ENCODE data around the gene NAT8L.

The NAT8L gene

DNA sequence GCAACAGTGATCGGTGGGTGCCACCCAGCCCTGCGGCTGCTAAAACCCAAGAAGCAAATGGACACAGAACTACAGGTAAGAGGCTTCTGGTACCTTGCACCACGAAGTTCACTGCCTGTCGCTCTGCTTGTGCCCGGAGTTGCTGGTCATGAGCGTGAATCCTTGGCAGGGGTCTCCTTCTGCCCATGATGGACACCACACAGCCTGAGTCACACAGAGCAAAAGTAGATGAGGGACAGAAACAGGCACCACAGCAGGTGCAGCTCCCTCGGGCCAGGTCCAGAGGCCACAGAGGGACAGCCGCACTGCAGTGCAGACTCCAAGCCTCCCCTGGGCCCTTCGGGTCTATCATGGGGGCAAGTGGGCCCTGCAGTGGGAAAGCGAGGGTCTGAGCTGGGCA lies 22.4 kb downstream of the NAT8L start:
- no peak overlapping the region for H3K27ac ChIP-seq
- no peak for TF ChIP-seq ZFX (IDR thresholded peaks at IDR 0.05)
- TF ChIP-seq, protein P1, sequence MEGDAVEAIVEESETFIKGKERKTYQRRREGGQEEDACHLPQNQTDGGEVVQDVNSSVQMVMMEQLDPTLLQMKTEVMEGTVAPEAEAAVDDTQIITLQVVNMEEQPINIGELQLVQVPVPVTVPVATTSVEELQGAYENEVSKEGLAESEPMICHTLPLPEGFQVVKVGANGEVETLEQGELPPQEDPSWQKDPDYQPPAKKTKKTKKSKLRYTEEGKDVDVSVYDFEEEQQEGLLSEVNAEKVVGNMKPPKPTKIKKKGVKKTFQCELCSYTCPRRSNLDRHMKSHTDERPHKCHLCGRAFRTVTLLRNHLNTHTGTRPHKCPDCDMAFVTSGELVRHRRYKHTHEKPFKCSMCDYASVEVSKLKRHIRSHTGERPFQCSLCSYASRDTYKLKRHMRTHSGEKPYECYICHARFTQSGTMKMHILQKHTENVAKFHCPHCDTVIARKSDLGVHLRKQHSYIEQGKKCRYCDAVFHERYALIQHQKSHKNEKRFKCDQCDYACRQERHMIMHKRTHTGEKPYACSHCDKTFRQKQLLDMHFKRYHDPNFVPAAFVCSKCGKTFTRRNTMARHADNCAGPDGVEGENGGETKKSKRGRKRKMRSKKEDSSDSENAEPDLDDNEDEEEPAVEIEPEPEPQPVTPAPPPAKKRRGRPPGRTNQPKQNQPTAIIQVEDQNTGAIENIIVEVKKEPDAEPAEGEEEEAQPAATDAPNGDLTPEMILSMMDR (conservative IDR thresholded peaks at IDR 0.05) = no peak

DNA sequence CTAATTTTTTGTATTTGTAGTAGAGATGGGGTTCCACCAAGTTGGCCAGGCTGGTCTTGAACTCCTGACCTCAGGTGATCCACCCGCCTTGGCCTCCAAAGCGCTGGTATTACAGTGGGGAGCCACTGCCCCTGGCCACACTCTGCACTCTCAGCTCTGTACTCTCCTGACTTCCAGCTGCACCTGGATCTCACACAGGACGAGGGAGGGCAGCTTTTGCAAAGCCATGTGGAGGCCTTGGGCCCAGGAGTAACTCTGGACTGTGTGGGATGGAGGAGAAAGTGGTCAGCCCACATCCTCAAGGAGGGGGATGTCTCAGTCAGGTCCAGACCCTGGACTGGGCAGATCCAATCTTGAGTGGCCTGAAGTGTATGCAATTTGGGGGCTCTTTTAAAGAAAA lies 23.0 kb downstream of the NAT8L start:
- TF ChIP-seq, protein P1 (conservative IDR thresholded peaks at IDR 0.05) = no peak
- TF ChIP-seq ZFX (IDR thresholded peaks at IDR 0.05) = no peak
- no peak overlapping the region for H3K27ac ChIP-seq

DNA sequence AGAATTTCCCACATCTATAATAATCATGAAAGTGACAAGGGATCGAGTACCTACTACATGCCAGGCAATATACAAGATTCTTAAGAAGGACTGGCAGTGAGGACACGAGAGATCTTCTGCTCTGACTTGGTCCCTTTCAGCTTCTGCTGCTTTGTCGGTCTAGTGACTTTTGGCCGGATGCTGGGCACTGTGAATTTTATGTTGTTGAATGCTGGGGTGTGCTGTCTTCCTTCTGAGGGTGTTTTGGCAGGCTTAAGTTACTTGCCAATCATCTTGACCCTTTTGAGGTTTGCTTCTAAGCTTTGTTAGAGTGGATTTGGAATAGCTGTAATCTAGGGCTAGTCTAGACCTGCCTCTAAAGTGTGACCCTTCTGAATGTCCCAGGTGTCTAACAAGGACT lies 23.5 kb downstream of the NAT8L start:
- TF ChIP-seq ZFX (IDR thresholded peaks at IDR 0.05) = no peak
- TF ChIP-seq, protein P1 (conservative IDR thresholded peaks at IDR 0.05) = no peak
- H3K27ac ChIP-seq = no peak overlapping the region

DNA sequence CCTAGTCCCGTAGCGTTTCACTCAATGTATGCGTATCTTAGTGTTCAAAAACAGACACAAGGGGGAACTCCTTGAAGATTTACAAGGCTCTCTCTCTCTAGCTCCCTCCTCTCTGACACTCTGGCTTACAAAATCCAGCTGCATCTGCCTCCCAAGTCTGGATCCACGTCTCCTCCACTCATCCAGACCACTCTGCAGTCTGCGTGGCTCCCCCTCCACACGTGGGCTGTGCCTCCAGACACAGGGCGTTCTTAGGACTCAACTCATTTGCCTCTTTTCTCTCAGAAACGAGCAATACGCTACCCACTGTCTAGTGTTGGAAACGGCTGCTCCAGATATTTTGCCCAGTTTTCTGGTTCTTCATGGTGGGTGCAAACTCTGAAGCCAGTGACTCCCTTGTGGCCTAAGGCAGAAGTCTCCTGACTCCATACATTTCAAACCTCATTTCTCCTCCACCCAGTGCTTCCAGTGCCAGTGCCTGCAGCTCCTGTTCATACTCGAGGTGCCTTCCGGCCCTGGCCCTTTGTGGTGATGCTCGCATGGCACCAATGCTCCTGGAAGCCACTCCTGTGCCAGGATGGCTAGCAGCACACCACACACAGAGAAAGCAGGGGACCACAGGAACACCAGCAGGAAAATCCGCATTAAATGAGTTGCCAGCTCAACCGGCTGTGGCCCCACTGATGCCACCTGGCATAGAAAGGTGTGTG lies 24.1 kb downstream of the NAT8L start:
- no peak overlapping the region for H3K27ac ChIP-seq

DNA sequence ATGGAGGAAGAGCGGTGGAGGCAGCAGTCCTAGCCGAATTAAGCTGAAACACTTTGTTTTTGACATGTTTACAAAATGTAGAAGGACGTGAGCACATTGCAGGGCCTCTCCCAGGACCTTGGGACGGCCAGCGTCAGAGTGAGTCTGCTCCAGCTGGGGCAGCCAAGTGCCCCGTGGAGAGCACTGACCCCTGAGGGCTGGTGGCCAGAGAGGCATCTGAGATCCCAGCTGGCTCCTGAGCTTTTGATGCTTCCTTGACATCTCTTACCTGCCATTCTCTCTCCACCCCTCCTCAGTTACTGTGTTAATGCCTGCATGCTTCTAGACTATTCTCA lies 24.7 kb downstream of the NAT8L start:
- H3K27ac ChIP-seq = no peak overlapping the region
- TF ChIP-seq, protein P1 (conservative IDR thresholded peaks at IDR 0.05) = no peak

More for the DNA sequence above, 24.1 kb downstream of the NAT8L start:
- TF ChIP-seq, protein P1 (conservative IDR thresholded peaks at IDR 0.05) = no peak
- no peak for TF ChIP-seq ZFX (IDR thresholded peaks at IDR 0.05)

DNA sequence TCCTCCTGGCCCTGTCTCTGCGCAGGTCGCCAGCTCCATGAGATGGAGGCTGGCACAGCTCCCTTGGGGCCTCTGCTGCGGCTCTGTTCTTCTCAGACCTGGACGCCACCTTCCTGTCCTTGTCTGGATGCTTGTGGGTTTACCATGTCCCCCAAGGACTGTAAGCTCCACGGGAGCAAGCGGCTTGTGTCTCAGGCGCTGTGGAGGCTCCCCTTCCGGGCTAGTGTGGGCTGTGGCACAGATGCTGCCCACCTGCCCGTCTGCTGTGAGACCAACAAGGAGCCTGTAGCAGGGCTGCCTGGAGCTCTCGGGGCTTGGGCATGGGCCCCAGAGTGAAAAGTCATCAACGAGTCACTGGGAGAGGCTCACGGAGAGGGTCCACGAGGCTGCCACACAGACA lies 25.2 kb downstream of the NAT8L start:
- TF ChIP-seq, protein P1 (conservative IDR thresholded peaks at IDR 0.05) = no peak
- TF ChIP-seq ZFX (IDR thresholded peaks at IDR 0.05) = no peak
- no peak overlapping the region for H3K27ac ChIP-seq

DNA sequence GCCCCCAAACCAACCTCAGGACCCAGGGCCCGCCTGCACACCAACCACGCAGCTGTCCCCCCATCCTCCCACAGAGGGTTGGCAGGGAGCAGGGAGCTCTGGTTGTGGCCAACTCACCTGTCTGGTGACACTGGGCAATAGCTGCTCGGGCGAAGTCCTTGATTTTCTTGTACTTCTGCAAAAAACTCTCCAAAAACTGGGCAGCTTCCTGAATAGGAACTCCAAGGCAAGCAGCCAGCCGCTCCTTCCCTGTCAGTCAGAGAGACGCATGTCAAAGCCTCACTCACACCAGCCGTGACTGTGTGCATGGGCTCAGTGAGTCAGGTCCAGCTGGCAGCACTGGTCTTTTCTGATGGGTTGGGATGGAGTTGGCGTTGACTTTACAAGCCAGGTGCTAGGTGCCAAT lies 26.4 kb downstream of the NAT8L start:
- no peak for TF ChIP-seq ZFX (IDR thresholded peaks at IDR 0.05)
- TF ChIP-seq, protein P1 (conservative IDR thresholded peaks at IDR 0.05) = no peak
- H3K27ac ChIP-seq = no peak overlapping the region
